GM23338 (cell line): Measurements from ENCODE around the gene CFAP57. TPM values are rescaled to one million over a fixed set of nuclear protein-coding genes. Genes with fewer than 3 reads are reported as not detected.

Source experiments
- ATAC-seq: fragments of 200-7000 bp; cut with Tn5 transposase; 3 replicates; pipeline ENCODE4 v1.9.1; 2020
- DNase-seq: peaks from one replicate; pipeline ENCODE4 v3.0.0-alpha.2; 2015; ENCODE audit warnings: low spot score
- H2AFZ ChIP-seq: fragments of 200-600 bp; sonication (generic); 2 replicates; pipeline ENCODE4 v1.8.0; 2016; ENCODE audit warnings: antibody characterized with exemption, mild to moderate bottlenecking, moderate library complexity
- H3F3A ChIP-seq: fragments of 200-600 bp; sonication (generic); replicated peaks from 2 replicates; pipeline ENCODE4 v1.8.0; 2017; ENCODE audit warnings: antibody characterized with exemption, mixed run types, low read depth
- H3K27ac ChIP-seq: fragments of 200-600 bp; sonication (generic); 2 replicates; pipeline ENCODE4 v1.6.1; 2016; ENCODE audit warnings: low read depth
- H3K27me3 ChIP-seq: fragments of 200-600 bp; sonication (generic); 2 replicates; pipeline ENCODE4 v1.8.0; 2016; ENCODE audit warnings: mild to moderate bottlenecking, mixed run types, moderate library complexity; ENCODE audit not compliant: insufficient read depth
- H3K36me3 ChIP-seq: fragments of 200-600 bp; sonication (generic); 2 replicates; pipeline ENCODE4 v1.8.0; 2016; ENCODE audit warnings: mild to moderate bottlenecking; ENCODE audit not compliant: insufficient read depth
- H3K4me1 ChIP-seq: fragments of 200-600 bp; sonication (generic); 2 replicates; pipeline ENCODE4 v1.8.0; 2016; ENCODE audit warnings: mild to moderate bottlenecking, moderate library complexity; ENCODE audit not compliant: insufficient read depth
- H3K4me2 ChIP-seq: fragments of 200-600 bp; sonication (generic); 2 replicates; pipeline ENCODE4 v1.7.1; 2017; ENCODE audit warnings: mixed run types
- H3K4me3 ChIP-seq: fragments of 200-600 bp; sonication (generic); 2 replicates; pipeline ENCODE4 v1.6.1; 2016; ENCODE audit warnings: mixed run types
- H3K79me2 ChIP-seq: fragments of 200-600 bp; sonication (generic); replicated peaks from 2 replicates; pipeline ENCODE4 v1.8.0; 2017; ENCODE audit warnings: mild to moderate bottlenecking; ENCODE audit not compliant: insufficient read depth
- H3K9me2 ChIP-seq: fragments of 200-600 bp; sonication (generic); 2 replicates; pipeline ENCODE4 v1.8.0; 2017; ENCODE audit not compliant: insufficient read depth
- H4K20me1 ChIP-seq: fragments of 200-600 bp; sonication (generic); replicated peaks from 2 replicates; pipeline ENCODE4 v1.8.0; 2017; ENCODE audit warnings: mild to moderate bottlenecking; ENCODE audit not compliant: insufficient read depth
- H3K27ac Mint-ChIP-seq: 2 replicates; pipeline ENCODE4 v1.8.0; 2020; ENCODE audit warnings: inconsistent platforms, mild to moderate bottlenecking, moderate library complexity, mixed read lengths
- H3K27me3 Mint-ChIP-seq: 3 replicates; pipeline ENCODE4 v1.8.0; 2022; ENCODE audit warnings: low read depth, mild to moderate bottlenecking, moderate library complexity, mixed read lengths, inconsistent platforms; ENCODE audit not compliant: insufficient read depth, poor library complexity
- H3K36me3 Mint-ChIP-seq: 3 replicates; pipeline ENCODE4 v1.8.0; 2021; ENCODE audit warnings: low read depth, mild to moderate bottlenecking, inconsistent platforms, moderate library complexity, mixed read lengths
- H3K4me1 Mint-ChIP-seq: 3 replicates; pipeline ENCODE4 v1.8.0; 2020; ENCODE audit warnings: mild to moderate bottlenecking, inconsistent platforms, mixed read lengths
- H3K4me3 Mint-ChIP-seq: 3 replicates; pipeline ENCODE4 v1.8.0; 2021; ENCODE audit warnings: moderate library complexity, mild to moderate bottlenecking, inconsistent platforms, mixed read lengths
- H3K9me3 Mint-ChIP-seq: 3 replicates; pipeline ENCODE4 v1.8.0; 2020; ENCODE audit warnings: moderate library complexity, mild to moderate bottlenecking, inconsistent platforms, mixed read lengths
- CREB1 ChIP-seq: fragments of 250-450 bp; sonication (Bioruptor Pico); IDR thresholded peaks from 2 replicates; pipeline ENCODE4 v1.5.0; 2020; ENCODE audit warnings: low read depth, mild to moderate bottlenecking, moderate library complexity
- ETS1 ChIP-seq: IDR thresholded peaks from 2 replicates; pipeline ENCODE4 v1.6.1; 2016; ENCODE audit warnings: antibody characterized with exemption
- EZH2 ChIP-seq: fragments of 200-600 bp; sonication (generic); IDR thresholded peaks from one replicate; pipeline ENCODE4 v1.8.0; 2017; ENCODE audit warnings: antibody characterized with exemption, mild to moderate bottlenecking, low read depth; ENCODE audit not compliant: unreplicated experiment
- EZH2phosphoT487 ChIP-seq: fragments of 200-600 bp; sonication (generic); IDR thresholded peaks from one replicate; pipeline ENCODE4 v1.8.1; 2018; ENCODE audit warnings: antibody characterized with exemption; ENCODE audit not compliant: unreplicated experiment
- JUNB ChIP-seq: IDR thresholded peaks from one replicate; pipeline ENCODE4 v1.6.1; 2016; ENCODE audit warnings: antibody characterized with exemption; ENCODE audit not compliant: unreplicated experiment
- NANOG ChIP-seq: IDR thresholded peaks from 2 replicates; pipeline ENCODE4 v1.6.1; 2016; ENCODE audit warnings: antibody characterized with exemption, borderline replicate concordance
- POLR2AphosphoS5 ChIP-seq: IDR thresholded peaks from 2 replicates; pipeline ENCODE4 v1.6.1; 2016; ENCODE audit warnings: antibody characterized with exemption, low read depth
- STAT1 ChIP-seq: IDR thresholded peaks from one replicate; pipeline ENCODE4 v1.6.1; 2016; ENCODE audit warnings: antibody characterized with exemption; ENCODE audit not compliant: unreplicated experiment
- ZNF114 ChIP-seq: fragments of 250-450 bp; sonication (Bioruptor Pico); IDR thresholded peaks from 2 replicates; pipeline ENCODE4 v1.5.0; 2020; ENCODE audit warnings: mild to moderate bottlenecking, moderate library complexity
- ZNF331 ChIP-seq: fragments of 250-450 bp; sonication (Bioruptor Pico); IDR thresholded peaks from 2 replicates; pipeline ENCODE4 v1.5.0; 2020; ENCODE audit warnings: low read depth, mild to moderate bottlenecking, moderate library complexity
- ZNF462 ChIP-seq: fragments of 250-450 bp; sonication (Bioruptor Pico); IDR thresholded peaks from 2 replicates; pipeline ENCODE4 v1.5.0; 2020; ENCODE audit warnings: mild to moderate bottlenecking, moderate library complexity
- polyA plus RNA-seq: library from polyadenylated mRNA; unstranded; fragments of >200 nt; fragmentation: Nextera tagmentation; extraction: Ambion mirVana; gene quantifications from 2 replicates; pipeline ENCODE4 v1.2.1, GENCODE V29; 2016
- total RNA-seq: library from RNA; depleted of rRNA; stranded (reverse); fragments of >200 nt; shearing (Covaris generic); gene quantifications from 2 replicates; pipeline ENCODE4 v1.2.3, GENCODE V29; 2014
- TF ChIP-seq, protein P1 (sequence below), 2 experiments: fragments of 200-600 bp in 1 of 2; sonication (generic) in 1 of 2; conservative IDR thresholded peaks; 2 replicates each; pipeline versions ENCODE4 v1.5.1 to v1.6.1; 2016 to 2017; ENCODE audit warnings: antibody characterized with exemption in 2 of 2, low read depth in 2 of 2, mild to moderate bottlenecking in 2 of 2, moderate library complexity in 1 of 2
- TF ChIP-seq, protein P2 (sequence below): IDR thresholded peaks from one replicate; pipeline ENCODE4 v1.6.1; 2018; ENCODE audit warnings: antibody characterized with exemption; ENCODE audit not compliant: unreplicated experiment

CFAP57 gene
- total and polyA plus RNA-seq, 2 experiments from 2014 or later: 0.37 to 0.38 TPM

DNA sequence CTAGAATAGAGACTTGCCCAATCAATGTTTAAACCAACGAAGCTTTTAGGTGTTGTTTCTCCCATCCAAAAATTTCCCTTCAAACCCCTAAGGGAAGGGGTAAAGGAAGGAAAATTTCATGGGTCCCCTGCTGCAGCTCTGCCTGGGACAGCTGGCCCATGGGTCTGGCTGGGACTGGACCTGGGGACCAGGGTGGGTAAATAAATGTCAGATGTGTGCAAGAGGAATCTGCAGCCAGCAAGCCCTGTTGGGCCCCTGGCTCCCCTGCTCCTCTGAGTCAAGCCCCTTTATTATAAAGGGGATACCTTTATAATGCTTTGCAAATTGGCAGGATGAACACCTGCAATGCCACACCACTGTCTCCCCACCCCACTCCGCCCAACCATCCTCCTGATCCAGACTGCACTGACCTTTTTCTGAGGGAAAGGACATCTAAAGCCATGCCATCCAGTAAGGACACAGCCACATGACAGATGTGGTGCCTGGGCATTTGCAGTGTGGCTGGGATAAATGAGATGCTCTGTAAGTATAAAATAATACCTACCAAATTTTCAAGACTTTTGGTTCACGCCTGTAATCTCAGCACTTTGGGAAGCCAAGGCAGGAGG is 95.8 kb downstream of the CFAP57 start:
- Histone ChIP-seq H3K9me2 (no peaks in the 10 kb centered on the region), H3K4me1 (peaks cover 16% of the 10 kb centered on the region), H2AFZ (no peak overlapping the region), H3F3A (0 out of 2 replicates have a peak, but pooled peaks cover 5% of the 10 kb centered on the region), H3K36me3 (no peaks in the 10 kb centered on the region), H3K27ac (no peak overlapping the region), H4K20me1 (no peaks in the 10 kb centered on the region), H3K27me3 (no peaks in the 10 kb centered on the region), H3K79me2 (0 out of 2 replicates have a peak, but pooled peaks cover 3% of the 10 kb centered on the region), H3K4me2 (no peak overlapping the region), H3K4me3 (no peak overlapping the region)
- Mint-ChIP-seq H3K4me3 (no peak overlapping the region), H3K27me3 (peaks cover 7% of the 10 kb centered on the region), H3K9me3 (peaks cover 34% of the 10 kb centered on the region), H3K36me3 (peaks cover 16% of the 10 kb centered on the region), H3K4me1 (peaks cover 26% of the 10 kb centered on the region), H3K27ac (no peak overlapping the region)
- no peak for ATAC-seq
- TF ChIP-seq POLR2AphosphoS5: no peak
- no peak for TF ChIP-seq NANOG
- TF ChIP-seq EZH2: no peak
- TF ChIP-seq ETS1: no peak
- no peak for TF ChIP-seq JUNB
- TF ChIP-seq, protein P1, sequence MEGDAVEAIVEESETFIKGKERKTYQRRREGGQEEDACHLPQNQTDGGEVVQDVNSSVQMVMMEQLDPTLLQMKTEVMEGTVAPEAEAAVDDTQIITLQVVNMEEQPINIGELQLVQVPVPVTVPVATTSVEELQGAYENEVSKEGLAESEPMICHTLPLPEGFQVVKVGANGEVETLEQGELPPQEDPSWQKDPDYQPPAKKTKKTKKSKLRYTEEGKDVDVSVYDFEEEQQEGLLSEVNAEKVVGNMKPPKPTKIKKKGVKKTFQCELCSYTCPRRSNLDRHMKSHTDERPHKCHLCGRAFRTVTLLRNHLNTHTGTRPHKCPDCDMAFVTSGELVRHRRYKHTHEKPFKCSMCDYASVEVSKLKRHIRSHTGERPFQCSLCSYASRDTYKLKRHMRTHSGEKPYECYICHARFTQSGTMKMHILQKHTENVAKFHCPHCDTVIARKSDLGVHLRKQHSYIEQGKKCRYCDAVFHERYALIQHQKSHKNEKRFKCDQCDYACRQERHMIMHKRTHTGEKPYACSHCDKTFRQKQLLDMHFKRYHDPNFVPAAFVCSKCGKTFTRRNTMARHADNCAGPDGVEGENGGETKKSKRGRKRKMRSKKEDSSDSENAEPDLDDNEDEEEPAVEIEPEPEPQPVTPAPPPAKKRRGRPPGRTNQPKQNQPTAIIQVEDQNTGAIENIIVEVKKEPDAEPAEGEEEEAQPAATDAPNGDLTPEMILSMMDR (conservative IDR thresholded peaks at IDR 0.05; ENCODE audit: low read depth in 2 of 2): no peak
- no peak for TF ChIP-seq CREB1 (CRISPR knock-in tag)
- TF ChIP-seq, protein P2, sequence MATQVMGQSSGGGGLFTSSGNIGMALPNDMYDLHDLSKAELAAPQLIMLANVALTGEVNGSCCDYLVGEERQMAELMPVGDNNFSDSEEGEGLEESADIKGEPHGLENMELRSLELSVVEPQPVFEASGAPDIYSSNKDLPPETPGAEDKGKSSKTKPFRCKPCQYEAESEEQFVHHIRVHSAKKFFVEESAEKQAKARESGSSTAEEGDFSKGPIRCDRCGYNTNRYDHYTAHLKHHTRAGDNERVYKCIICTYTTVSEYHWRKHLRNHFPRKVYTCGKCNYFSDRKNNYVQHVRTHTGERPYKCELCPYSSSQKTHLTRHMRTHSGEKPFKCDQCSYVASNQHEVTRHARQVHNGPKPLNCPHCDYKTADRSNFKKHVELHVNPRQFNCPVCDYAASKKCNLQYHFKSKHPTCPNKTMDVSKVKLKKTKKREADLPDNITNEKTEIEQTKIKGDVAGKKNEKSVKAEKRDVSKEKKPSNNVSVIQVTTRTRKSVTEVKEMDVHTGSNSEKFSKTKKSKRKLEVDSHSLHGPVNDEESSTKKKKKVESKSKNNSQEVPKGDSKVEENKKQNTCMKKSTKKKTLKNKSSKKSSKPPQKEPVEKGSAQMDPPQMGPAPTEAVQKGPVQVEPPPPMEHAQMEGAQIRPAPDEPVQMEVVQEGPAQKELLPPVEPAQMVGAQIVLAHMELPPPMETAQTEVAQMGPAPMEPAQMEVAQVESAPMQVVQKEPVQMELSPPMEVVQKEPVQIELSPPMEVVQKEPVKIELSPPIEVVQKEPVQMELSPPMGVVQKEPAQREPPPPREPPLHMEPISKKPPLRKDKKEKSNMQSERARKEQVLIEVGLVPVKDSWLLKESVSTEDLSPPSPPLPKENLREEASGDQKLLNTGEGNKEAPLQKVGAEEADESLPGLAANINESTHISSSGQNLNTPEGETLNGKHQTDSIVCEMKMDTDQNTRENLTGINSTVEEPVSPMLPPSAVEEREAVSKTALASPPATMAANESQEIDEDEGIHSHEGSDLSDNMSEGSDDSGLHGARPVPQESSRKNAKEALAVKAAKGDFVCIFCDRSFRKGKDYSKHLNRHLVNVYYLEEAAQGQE: no peak
- no peak for TF ChIP-seq ZNF114
- no peak for TF ChIP-seq ZNF331 (CRISPR knock-in tag)
- TF ChIP-seq ZNF462 (CRISPR knock-in tag): no peak
- no peak for TF ChIP-seq EZH2phosphoT487
- TF ChIP-seq STAT1: no peak
- DNase-seq: no peak
